SK-N-SH (cell line): Measurements from ENCODE around the gene LRRC8D.

Experiments used
- CTCF ChIP-seq: fragments of 200-600 bp; sonication (generic); IDR thresholded peaks from 2 replicates; pipeline ENCODE4 v1.6.1; 2017; ENCODE audit warnings: antibody characterized with exemption, mild to moderate bottlenecking, moderate library complexity
- FOXM1 ChIP-seq: IDR thresholded peaks from 2 replicates; pipeline ENCODE4 v1.4.0; 2012; ENCODE audit warnings: low read depth, mild to moderate bottlenecking
- GABPA ChIP-seq: IDR thresholded peaks from 2 replicates; pipeline ENCODE4 v1.4.0; 2012; ENCODE audit warnings: low read depth, mild to moderate bottlenecking
- JUND ChIP-seq: IDR thresholded peaks from 2 replicates; pipeline ENCODE4 v1.4.0; 2012
- MEF2A ChIP-seq: IDR thresholded peaks from 2 replicates; pipeline ENCODE4 v1.4.0; 2012; ENCODE audit warnings: low read depth, borderline replicate concordance
- NFIC ChIP-seq: IDR thresholded peaks from 2 replicates; pipeline ENCODE4 v1.4.0; 2012; ENCODE audit warnings: borderline replicate concordance

- TF ChIP-seq JUND (no peak), MEF2A (no peak), CTCF (no peak), NFIC (no peak), FOXM1 (no peak), GABPA (no peak)
Observed at GRCh38 chr1:89790592-89790991, 30.2 kb upstream of the LRRC8D start.
